Activated CD8-positive, alpha-beta memory T cell treated with anti-CD3 and anti-CD28 coated beads, Interleukin-2, amount 50 U/mL, for 1 hour (primary cell): ENCODE measurements around the gene IRAK2.
"Not testable (repeated sequence)": the region's sequence is repeated elsewhere in the genome, so short reads cannot be mapped to it uniquely, and the experiment has no call there.

ENCODE experiments used
- DNase-seq: peaks from one replicate; pipeline ENCODE4 v3.0.0-alpha.2; 2020; ENCODE audit errors: extremely low read depth

Gene IRAK2

DNA sequence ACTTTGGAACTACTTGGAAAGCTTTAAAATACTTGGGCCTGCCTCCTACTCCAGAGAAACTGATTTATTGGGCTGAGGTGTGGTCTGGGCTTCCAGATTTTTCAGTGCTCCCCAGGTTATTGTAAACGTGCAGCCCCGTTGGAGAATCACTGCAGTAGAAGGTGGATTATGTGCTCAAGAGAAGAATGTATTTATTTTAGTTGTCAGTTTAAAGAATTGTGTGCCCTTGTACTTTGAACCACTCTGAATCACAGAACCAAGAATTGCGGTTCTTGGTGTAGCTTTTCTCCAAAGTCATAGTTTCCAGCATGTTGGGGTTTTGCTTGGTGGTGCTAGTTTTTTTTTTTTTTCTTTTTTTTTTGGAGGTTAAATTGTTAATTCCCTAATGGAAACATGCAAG is 85.1 kb downstream of the IRAK2 start:
- DNase-seq: no peak

DNA sequence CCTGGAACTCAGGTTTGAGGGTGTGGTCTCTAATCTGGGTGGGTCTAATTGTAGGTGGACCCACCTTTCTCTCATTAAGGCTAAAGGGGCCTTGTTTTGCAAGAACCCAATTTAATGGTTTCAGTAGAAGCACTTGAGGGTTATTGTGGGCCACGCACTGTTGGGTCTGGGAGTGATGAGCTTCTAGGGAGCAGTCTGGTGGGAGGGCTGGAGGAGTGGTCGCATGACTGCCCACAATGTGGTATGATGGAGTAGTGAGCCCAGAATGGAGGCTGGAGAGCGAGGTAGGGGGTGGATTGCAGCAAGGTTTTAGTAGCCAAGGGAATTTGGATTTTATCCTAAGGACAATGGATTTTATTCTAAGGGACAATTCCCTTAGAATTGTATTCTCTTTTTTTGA is 86.3 kb downstream of the IRAK2 start:
- no peak for DNase-seq

DNA sequence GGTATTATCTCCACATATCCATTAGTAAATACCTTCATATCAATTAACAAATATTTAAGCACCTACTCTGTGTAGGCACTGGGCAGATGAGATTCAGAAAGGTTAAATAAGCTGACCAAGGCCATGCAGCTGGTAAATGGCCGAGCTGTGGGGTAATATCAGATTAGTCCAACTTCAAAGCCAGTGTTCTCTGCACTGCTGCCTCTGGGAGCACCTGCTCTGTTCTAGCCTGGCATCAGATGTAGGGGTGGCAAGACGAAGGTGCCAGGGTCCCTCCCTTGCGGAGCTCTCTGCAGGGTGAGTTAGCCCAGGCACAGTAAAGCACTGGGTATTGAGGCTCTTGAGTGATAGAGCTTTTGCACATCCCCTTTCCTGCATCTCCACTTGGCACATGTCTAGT is 89.0 kb downstream of the IRAK2 start:
- no peak for DNase-seq

DNA sequence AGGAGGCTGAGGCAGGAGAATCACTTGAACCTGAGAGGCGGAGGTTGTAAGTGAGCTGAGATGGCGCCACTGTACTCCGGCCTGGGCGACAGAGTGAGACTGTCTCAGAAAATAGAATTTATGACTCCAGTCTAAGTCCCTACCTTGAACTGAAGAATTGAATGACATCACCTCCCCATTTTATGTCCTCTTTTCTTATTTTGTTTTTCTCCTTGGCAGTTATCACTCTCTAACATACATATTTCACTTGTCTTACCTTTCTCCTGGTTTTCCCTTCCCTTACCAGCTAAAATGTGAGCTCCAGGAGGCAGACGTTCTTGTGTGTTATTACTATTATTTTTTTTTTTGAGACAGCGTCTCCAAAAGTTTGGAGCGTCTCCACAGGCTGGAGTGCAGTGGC is 91.1 kb downstream of the IRAK2 start:
- no peak for DNase-seq

DNA sequence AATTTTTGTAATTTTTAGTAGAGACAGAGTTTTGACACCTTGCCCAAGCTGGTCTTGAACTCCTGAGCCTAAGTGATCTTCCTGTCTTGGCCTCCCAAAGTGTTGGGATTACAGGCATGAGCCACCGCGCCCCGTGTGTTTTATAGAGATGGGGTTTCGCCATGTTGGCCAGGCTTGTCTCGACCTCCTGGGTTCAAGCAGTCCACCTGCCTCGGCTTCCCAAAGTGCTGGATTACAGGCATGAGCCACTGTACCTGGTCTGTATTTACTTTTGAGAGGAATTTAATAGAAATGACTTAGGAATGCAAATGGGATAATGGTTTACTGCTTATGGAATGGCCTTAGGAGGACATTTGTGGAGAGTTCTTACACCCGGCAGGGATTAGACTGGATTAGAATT is 94.3 kb downstream of the IRAK2 start:
- no peak for DNase-seq

DNA sequence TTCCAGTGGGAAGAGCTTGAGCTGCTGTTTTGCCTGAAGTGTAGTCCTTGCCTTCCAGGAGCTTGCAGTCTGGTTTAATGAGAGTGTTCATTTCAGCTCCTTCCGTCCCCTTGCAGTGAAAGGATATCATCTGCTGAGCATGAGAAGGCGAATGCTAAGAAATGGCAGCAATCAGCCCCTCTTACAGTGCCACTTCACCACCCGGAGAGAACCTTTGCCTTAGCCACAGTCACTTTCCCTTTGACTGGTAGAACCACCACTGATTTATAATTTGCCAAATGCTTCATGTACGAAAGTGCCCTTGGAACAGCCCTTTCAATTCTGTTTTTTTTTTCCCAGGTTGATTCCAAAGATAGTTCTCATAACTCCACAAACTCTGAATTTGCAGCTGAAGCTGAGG is 95.1 kb downstream of the IRAK2 start:
- no peak for DNase-seq

DNA sequence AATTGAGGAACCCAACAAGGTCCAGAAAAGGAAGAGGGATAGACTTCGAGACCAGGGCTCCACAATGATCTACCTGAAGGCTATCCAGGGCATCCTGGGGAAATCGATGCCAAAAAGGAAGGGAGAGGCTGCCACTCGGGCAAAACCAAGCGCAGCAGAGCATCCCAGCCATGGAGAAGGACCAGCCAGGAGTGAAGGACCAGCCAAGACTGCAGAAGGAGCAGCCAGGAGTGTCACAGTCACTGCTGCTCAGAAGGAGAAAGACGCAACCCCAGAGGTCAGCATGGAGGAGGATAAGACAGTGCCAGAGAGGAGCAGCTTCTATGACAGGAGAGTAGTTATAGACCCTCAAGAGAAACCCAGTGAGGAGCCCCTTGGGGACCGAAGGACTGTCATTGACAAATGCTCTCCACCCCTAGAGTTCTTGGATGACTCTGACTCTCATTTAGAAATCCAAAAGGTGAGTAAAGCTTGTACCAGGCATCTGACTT is 95.5 kb downstream of the IRAK2 start:
- DNase-seq: no peak

DNA sequence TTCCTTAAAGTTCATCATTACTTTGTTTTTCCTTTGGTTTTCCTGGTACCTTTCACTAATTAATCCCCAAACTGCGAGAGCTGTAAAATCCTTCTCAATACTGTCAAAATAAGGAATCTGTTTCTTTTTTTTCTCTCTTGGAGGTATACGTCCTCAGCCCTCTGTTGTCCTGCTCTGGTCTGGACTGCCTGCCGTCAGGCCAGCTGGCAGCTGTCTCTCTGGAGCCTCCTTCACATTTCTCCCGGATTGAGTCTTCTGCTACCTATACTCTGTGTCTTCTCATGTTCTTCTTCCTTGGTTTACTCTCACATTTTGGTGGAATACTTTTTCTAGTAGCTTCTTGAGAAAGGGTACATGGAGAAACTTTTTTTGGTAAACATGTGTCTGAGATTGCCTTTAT is 97.3 kb downstream of the IRAK2 start:
- no peak for DNase-seq

DNA sequence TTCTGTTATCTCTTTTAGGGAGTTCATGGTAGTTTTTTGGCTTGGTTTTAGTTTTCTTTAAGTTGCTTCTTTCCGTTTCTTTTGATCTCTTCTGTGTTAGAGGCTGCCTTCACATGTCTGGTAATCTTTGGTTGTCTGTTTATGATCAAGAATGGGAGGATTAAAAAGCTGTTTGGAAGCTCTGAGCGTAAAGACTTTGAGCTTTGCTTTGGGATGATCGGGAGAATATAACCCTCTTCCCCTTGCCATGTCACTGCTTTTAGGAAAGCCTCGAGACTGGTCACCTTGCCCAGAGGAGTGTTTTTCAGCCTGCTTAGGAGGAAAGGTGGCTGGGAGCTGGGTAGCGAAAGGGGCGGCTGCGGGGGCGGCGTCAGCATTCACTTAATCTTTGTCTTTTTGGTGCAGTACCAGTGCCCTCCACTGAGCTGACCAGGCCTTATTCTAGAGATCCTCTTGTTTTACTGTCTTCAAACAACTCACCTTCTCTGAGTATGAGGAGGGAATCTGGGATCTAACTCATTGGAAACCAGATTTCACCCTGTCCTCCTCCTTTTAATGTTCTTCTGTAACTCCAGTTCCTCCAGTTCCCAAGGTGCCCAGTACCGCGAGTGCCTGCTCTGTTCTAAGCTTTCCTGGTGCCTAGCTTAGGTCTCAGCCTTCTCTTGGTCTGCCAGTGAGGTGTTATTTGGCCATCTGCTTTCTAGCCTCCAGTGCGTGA is 99.1 kb downstream of the IRAK2 start:
- peak; percentile 42 for DNase-seq

DNA sequence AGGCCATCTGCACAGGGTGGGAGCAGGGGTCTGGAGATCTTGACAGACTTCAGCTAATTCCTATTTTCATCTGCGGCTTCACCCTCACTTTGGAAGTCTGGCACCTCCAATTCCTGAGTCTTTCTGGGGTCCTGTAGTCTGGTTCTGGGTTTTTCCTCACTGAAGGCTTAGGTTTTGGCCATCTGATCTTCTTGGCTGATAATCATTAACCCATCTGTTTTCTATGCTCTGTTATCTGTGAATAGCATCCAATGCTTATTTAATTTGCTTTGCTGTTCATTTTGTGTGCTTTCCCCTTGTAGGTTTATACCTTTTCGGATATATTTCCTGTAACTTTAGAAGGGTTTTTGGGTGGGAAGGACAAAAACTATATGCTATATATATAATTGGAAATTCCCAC is 101.1 kb downstream of the IRAK2 start:
- DNase-seq: no peak

DNA sequence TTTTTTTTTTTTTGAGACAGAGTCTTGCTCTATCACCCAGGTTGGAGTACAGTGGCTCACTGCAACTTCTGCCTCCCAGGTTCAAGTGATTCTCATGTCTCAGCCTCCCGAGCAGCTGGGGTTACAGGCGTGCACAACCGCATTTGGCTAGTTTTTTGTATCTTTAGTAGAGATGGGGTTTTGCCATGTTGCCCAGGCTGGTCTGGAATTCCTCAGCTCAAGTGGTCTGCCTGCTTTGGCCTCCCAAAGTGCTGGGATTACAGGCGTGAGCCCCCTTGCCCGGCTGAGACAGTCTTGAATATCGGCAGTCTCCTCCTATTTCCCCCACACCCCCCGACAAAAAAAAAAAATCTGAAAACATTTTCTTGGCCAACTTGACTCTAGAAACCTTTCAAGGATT is 102.2 kb downstream of the IRAK2 start:
- not testable (repeated sequence) for DNase-seq

DNA sequence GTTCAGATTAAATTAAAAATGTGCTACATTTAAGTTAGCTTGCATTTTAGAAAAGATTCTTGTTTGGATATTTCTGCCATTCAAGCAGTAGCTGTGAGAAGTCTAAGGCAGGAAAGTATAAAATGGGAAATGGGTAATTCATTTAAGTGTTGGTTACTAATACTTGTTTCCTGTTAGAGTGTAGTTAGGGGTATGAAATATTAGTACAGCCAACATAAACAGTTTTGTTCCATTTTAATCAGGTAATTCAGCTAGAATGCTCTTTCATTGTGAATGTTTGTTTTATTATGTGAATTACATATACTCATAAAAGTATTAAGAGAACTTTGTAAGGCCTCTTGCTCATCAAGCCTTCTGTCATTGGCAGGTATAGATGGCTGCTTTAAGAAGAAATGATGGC is 103.4 kb downstream of the IRAK2 start:
- no peak for DNase-seq

DNA sequence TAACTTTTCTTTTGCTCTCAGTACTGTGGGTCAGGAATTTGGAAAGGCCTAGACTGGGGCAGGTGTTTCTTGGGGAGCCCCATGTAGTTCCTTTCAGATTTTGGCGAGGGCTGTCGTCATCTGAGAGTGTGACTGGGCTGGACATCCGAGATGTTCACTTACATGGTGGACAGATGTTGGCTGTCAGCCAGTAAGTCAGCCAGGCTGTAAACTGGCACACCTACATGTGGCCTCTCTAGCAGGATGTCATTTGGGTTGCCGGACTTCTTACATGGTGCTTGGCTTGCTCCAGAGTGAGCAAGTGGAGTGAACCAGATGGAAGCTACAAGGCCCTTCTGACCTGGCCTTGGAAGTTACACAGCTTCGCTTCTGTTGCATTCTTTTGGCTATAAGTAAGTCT is 104.2 kb downstream of the IRAK2 start:
- no peak for DNase-seq

DNA sequence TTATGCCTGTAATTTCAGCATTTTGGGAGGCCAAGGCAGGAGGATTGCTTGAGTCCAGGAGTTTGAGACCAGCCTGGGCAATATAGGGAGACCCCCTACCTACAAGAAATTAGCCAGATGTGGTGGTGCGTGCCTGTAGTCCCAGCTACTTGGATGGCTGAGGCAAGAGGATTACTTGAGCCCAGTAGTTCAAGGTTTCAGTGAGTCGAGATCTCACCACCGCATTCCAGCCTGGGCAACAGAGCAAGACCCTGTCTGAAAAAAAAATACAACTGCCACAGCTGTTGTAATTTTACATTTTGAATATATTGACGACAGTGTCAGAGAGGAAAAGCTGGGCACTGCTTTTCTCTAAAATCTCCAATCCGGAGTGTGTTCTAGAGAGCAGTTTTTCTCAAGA is 104.7 kb downstream of the IRAK2 start:
- no peak for DNase-seq

DNA sequence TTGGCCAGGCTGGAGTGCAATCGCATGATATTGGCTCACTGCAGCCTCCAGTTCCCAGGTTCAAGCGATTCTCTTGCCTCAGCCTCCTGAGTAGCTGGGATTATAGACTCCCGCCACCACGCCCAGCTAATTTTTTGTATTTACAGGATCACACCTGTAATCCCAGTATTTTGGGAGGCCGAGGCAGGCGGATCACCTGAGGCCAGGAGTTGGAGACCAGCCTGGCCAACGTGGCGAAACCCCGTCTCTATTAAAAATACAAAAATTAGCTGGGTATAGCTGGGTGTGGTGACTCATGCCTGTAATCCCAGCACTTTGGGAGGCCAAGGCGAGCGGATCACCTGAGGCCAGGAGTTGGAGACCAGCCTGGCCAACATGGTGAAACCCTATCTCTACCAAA is 107.8 kb downstream of the IRAK2 start:
- DNase-seq: not testable (repeated sequence)

DNA sequence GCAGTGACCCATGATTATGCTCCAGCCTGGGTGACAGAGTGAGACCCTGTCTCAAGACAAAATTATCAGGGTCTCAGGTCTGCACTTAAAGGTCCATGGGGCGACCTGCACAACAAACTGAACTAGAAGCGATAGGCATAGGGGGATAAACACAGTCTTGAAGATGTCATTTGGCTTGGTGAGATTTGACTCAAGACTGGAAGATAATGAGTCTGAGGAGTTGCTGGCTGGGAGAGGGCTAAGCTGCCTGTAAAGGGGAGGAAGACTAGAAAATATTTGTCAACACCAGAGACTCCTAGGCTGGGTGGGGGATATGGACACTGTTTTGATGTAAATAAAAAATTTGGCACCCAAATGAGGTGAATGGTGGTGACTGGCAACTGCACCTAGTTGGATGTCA is 108.3 kb downstream of the IRAK2 start:
- DNase-seq: no peak

DNA sequence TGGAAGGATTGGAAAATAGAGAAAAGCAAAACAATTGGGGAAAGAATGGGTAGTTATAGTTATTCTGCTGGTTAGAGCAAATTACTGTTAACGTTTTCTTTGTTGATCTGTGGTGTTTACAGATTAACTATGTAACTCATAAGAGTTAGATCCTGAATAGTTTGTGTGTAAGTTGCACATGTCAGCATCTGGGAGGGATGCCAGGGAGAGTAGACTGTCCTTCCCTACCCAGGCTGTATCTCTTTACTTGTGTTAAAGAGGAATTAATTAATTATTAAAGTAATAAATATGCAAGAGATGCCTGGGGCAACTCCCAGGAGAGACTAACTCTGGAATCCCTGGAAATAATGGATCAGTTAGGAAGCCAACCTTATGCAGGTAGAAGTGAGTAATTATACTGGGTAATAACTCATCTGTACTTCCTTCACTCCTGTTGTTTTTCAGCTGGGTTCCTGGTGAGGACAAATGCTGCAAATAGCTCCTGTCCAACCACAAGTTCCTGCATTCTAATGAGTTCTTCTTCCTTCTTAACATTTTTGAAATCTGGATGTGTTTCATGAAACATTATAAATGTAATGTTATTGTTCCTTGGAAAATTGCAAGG is 109.1 kb downstream of the IRAK2 start:
- no peak for DNase-seq

DNA sequence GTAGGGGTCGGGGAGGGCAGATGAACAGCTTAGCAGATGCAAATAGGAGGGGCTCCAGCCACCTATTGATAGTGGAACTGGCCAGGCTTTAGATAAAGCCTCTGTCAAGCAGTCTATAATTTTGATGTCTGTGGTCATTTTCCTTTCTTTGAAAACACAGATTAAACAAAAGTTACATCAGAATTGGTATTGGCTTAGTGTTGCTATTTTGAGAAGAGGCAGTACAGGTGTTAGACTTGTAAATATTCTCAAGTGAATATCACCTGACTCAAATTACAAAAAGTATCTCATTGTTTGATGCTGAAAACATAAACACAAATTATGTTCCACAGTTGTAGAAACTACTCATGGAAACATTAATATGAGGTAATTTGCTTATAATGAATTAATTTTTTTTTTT is 109.9 kb downstream of the IRAK2 start:
- DNase-seq: no peak

DNA sequence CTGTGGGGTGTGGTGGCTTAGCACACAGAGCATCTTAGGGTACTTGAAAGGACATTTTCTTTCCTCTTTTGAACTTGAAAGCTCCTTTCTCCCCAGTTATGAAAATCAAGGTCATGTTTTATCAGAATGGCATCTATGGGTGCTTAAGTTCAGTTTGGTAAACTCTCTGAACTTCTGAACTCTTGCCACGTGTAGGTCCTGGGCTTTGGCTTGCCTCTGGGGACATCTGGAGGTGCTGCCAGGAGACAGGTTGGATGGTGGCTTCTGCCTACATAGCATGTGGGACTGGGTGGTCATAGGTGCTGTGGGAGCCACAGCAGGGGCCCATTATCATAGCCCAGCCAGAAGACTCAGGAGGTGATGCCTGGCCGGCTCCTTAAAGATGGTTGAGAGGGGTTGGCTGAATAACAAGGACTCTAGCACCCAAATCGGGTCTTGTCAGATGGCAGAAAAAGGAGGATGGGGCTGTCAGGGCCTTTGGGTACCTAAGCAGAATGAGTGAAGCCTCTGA is 112.5 kb downstream of the IRAK2 start:
- no peak for DNase-seq

DNA sequence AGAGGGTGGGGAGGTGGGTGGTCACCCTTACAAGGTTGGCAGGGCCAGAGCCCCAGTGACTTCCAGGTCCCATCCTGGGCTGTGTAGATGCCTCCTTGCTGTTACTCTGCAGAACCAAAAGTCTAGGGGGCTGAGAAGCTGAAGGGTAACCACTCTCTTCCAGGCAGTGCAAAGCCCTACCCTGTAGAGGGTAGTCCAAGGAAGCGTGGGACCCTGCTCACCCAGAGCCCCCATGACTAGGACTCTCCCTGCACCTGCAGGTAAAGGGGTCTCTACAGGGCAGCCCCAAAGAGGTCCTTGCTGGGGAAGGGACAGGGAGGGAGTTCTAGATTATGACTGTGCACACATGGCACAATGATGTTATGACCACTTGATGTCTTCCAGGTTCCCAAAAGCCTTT is 113.8 kb downstream of the IRAK2 start:
- DNase-seq: no peak

DNA sequence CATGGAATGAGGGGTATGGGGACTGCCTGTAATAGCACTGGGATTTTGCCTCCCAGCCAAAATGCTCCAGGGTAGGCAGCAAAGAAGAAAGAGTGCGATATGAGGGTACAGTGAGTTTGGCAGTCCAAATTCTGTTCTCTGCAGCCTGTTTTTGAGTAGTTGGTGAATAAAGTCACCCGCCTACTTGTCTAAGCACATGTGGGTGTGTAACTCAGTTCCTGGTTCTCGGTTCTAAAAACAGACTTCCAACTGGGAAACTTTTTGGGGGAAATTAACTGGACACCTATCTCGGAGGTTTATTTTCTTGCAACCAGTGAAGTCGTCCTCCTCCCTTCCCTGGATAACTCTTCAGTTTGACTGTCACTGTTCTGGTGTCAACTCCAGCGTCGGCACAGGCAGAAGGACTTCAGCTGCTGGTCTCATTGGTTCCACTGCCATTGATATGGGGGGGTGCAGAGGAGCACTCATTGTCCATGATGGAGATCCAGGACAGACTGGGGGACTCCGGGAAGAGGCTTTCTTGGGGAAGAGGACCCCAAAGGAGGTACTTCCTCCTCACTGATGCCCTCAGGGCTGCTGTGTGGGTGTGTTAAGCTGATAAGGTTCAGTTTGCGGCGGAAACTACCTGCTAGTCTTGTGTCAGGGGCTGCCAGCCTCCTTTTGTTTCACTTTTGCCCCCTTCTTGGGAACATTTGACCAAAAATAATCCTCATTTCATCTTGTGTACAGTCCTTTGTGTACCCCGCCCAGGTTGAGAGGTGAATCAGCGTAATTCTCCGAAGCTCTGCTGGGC is 114.9 kb downstream of the IRAK2 start:
- DNase-seq: no peak

DNA sequence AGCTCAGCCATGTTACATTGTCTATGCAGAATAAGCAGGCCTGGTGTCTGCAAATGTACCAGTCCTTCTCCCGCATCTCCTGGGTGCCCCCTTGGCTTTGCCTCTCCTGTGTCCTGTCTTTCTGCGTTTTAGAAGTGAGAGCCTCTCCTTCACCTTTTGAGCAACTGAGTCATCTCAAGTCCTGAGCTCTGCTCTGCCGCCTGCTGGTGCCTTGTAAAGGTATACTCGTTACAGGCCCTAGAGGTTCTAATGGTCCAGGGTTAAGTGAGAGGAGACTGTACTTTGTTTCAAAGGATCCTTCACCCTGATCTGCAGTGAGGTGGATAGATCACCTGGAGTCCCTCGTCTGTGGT is 115.4 kb downstream of the IRAK2 start:
- no peak for DNase-seq

DNA sequence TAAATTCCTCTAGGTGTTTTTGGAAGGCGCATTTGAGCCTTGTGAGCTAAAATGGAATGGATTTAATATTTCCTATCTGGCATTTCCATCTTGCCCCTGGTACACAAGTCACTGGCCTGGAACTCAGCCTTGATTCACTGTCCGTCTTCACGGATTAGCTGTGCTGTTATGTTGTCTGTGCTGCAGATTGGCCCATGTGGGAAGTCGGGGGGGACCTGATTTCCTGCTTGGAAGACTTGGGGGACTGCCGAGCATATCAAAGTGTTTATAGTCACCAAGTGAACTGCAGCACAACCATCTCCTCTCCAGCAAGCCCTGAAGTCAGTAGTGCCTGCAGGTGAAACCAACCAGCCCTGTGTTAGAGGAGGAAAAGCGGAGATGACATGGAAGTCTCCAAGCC is 115.9 kb downstream of the IRAK2 start:
- DNase-seq: no peak
